Stimulated activated effector memory CD8-positive, alpha-beta T cell treated with anti-CD3 and anti-CD28 coated beads, Interleukin-12 subunit alpha, Interleukin-12 subunit beta, amount 100 ng/mL, for 72 hours (primary cell): ENCODE measurements around the gene MRPS18A.

Experiments
- ATAC-seq: fragments of 150-1000 bp; cut with Tn5 transposase; 2 replicates; pipeline ENCODE4 v1.10.0; 2021
- DNase-seq, 2 donors: peaks; one replicate each; pipeline ENCODE4 v3.0.0; 2021 to 2022; ENCODE audit warnings: low spot score in 2 of 2
- H3K27ac Mint-ChIP-seq: one replicate; pipeline ENCODE4 v1.8.0; 2022; ENCODE audit warnings: mild to moderate bottlenecking, mixed read lengths
- H3K36me3 Mint-ChIP-seq: one replicate; pipeline ENCODE4 v1.8.0; 2022; ENCODE audit warnings: mild to moderate bottlenecking, mixed read lengths
- H3K4me1 Mint-ChIP-seq: one replicate; pipeline ENCODE4 v1.8.0; 2022; ENCODE audit warnings: mixed read lengths
- H3K4me3 Mint-ChIP-seq: one replicate; pipeline ENCODE4 v1.8.0; 2022; ENCODE audit warnings: mild to moderate bottlenecking, mixed read lengths
- H3K9me3 Mint-ChIP-seq: one replicate; pipeline ENCODE4 v1.8.0; 2022; ENCODE audit warnings: mixed read lengths

MRPS18A gene

GRCh38 chr6:43628393-43629103 is 59.0 kb downstream of the MRPS18A start:
- peak overlapping the region; percentile 95 for H3K4me3 Mint-ChIP-seq
- peaks cover 58% of the 10 kb centered on the region for H3K36me3 Mint-ChIP-seq
- DNase-seq (peak; percentile 32 to 82), ATAC-seq (peak; percentile 39)
- H3K9me3 Mint-ChIP-seq, result no peaks in the 10 kb centered on the region
- H3K4me1 Mint-ChIP-seq, result peaks cover 43% of the 10 kb centered on the region
- H3K27ac Mint-ChIP-seq, result peak overlapping the region; percentile 98

DNA sequence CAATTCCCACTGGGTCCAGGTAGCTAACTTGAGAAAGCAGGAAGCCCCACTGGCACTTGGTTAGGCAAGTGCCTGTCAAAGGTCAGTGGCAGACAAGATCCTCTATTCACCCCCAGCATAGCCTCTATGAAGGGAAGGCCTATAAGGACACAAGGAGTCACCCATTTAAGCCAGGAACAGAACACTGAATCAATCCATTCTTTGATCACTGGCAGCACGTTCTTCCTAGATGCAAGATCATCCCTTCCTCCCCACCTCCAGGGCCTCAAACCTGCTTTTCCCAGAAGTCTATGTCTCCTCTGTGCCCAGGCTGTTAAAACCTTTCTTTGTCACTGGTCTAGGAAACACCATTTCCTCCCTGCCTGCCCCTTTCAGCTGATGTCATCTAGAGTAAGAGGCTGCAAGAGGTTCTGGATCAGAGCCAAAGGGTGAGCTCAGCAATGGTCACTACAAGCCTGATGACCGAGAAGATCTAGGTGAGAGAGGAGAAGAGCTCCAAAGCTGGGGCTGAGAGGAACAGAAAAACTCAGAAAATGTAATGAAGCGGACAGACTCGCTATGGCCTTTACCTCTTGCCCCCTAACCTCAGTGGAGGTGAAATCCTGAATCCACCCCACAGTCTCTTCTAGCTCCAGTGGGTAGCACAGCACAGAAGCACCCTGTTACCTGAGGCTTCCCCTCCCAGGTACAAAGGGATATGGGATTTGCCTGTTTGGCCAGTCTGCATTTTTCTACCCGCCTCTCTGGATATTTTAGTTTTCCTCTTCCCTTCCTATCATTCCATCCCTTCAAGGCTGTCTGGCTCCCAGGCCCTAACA is 60.4 kb downstream of the MRPS18A start:
- ATAC-seq (no peak), DNase-seq (no peak)
- peaks cover 43% of the 10 kb centered on the region for H3K4me1 Mint-ChIP-seq
- H3K9me3 Mint-ChIP-seq, result no peaks in the 10 kb centered on the region
- peaks cover 70% of the 10 kb centered on the region for H3K36me3 Mint-ChIP-seq
- peak overlapping the region; percentile 98 for H3K27ac Mint-ChIP-seq
- peak overlapping the region; percentile 95 for H3K4me3 Mint-ChIP-seq

- Mint-ChIP-seq H3K4me3 (no peak overlapping the region), H3K27ac (peak overlapping the region; percentile 98), H3K4me1 (peaks cover 43% of the 10 kb centered on the region), H3K36me3 (peaks cover 87% of the 10 kb centered on the region), H3K9me3 (no peaks in the 10 kb centered on the region)
- ATAC-seq, result no peak
- no peak for DNase-seq
Measured at GRCh38 chr6:43625393-43625992, 62.1 kb downstream of the MRPS18A start.

- ATAC-seq, result no peak
- H3K27ac Mint-ChIP-seq, result peak overlapping the region; percentile 83
- peaks cover 37% of the 10 kb centered on the region for H3K4me1 Mint-ChIP-seq
- H3K4me3 Mint-ChIP-seq, result no peak overlapping the region
- no peak for DNase-seq
- H3K36me3 Mint-ChIP-seq, result peaks cover 90% of the 10 kb centered on the region
- no peaks in the 10 kb centered on the region for H3K9me3 Mint-ChIP-seq
Measured at GRCh38 chr6:43624786-43625288, 62.8 kb downstream of the MRPS18A start.

- H3K27ac Mint-ChIP-seq, result peak overlapping the region; percentile 83
Measured at GRCh38 chr6:43623880-43624785, 63.5 kb downstream of the MRPS18A start.

DNA sequence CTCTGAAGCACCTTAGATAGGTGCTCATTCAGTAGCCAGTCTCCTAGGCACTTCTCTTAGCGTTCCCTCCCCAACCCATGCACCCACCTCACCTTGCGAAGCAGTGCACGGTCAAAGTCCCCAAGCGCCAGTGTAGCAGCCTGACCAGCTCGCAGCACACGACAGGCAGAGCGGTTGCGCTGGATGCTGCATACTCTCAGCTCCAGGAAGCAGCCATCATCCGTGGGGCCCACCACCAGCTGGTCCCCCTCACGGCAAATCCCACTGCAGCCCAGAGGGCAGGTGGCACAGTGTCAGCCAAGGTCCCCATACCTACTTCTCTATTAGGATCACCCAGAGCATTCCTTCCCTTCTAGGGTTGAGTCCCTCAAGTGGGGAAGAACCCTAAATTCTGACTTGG is 65.0 kb downstream of the MRPS18A start:
- peaks cover 21% of the 10 kb centered on the region for H3K4me1 Mint-ChIP-seq
- H3K9me3 Mint-ChIP-seq, result no peaks in the 10 kb centered on the region
- no peak overlapping the region for H3K27ac Mint-ChIP-seq
- ATAC-seq (no peak), DNase-seq (no peak)
- H3K4me3 Mint-ChIP-seq, result no peak overlapping the region
- peaks cover 95% of the 10 kb centered on the region for H3K36me3 Mint-ChIP-seq

More at GRCh38 chr6:43623880-43624785, 63.5 kb downstream of the MRPS18A start:
- peaks cover 92% of the 10 kb centered on the region for H3K36me3 Mint-ChIP-seq
- no peak overlapping the region for H3K4me3 Mint-ChIP-seq
- DNase-seq, result no peak
- H3K4me1 Mint-ChIP-seq, result peaks cover 30% of the 10 kb centered on the region
- H3K9me3 Mint-ChIP-seq, result no peaks in the 10 kb centered on the region
- no peak for ATAC-seq

- Mint-ChIP-seq H3K4me1 (peaks cover 13% of the 10 kb centered on the region), H3K36me3 (peaks cover 95% of the 10 kb centered on the region), H3K27ac (no peak overlapping the region), H3K4me3 (no peak overlapping the region), H3K9me3 (no peaks in the 10 kb centered on the region)
- ATAC-seq, result no peak
- no peak for DNase-seq
Measured at GRCh38 chr6:43621836-43622180, 65.8 kb downstream of the MRPS18A start.
